Measurements from ENCODE around the gene TRPT1. TPM values are rescaled to one million over a fixed set of nuclear protein-coding genes. Genes with fewer than 3 reads are reported as not detected.

The TRPT1 gene
- total RNA-seq, 2 experiments from 2014 or later, result 40.6 to 49.0 TPM

GRCh38 chr11:64229744-64230170, 3.8 kb upstream of the TRPT1 start:
- intact Hi-C loops (cut with micrococcal nuclease; ENCODE audit: unreplicated experiment), result loop anchor here (1.0 kb wide), 1 partner anchor 11 kb away; no protein-coding TSS in a partner anchor
- Histone ChIP-seq H3K4me3 (ENCODE audit: low read depth, low read length, poor library complexity, severe bottlenecking) (peak overlapping the region; percentile 72), H3K27ac (ENCODE audit: low read depth, low read length, poor library complexity, severe bottlenecking) (peak overlapping the region; percentile 66), H3K79me2 (ENCODE audit: insufficient read depth, low read depth, low read length) (peaks cover 8% of the 10 kb centered on the region; the same call in 1 of the 2 replicates), H3K4me2 (ENCODE audit: low read length) (peak overlapping the region; percentile 94), H2AFZ (ENCODE audit: low read length) (peak overlapping the region; percentile 54; the same call in 1 of the 2 replicates), H3K36me3 (ENCODE audit: insufficient read depth, low read length) (peaks cover 4% of the 10 kb centered on the region; the same call in 1 of the 2 replicates), H3K9me2 (ENCODE audit: insufficient read depth, low read length) (no peaks in the 10 kb centered on the region), H4K20me1 (ENCODE audit: insufficient read depth, low read length) (no peaks in the 10 kb centered on the region), H3K9me3 (ENCODE audit: low read length) (no peaks in the 10 kb centered on the region), H3K4me1 (ENCODE audit: insufficient read depth, low read length, poor library complexity, severe bottlenecking) (peaks cover 50% of the 10 kb centered on the region)
- BruUV-seq (replicated peaks), result no TSS peak
- DNase-seq (ENCODE audit: low spot score), result no peak
- ChIA-PET CTCF (ENCODE audit: unreplicated experiment) (no interaction called here), POLR2A (interaction anchor here (0.7 to 1.0 kb wide), 3 partner anchors 15 to 106 kb away, joined by 4 to 6 read pairs (median 4); no protein-coding TSS in a partner anchor)
- no peak for TF ChIP-seq CTCF (conservative IDR thresholded peaks at IDR 0.05; ENCODE audit: low read length)
- no peak for TF ChIP-seq EZH2phosphoT487 (IDR thresholded peaks at IDR 0.05; ENCODE audit: borderline replicate concordance, low read depth, low read length)

- BruUV-seq (replicated peaks), result no TSS peak
- peak overlapping the region; percentile 66 for H3K27ac ChIP-seq (ENCODE audit: low read depth, low read length, poor library complexity, severe bottlenecking)
- H3K4me2 ChIP-seq (ENCODE audit: low read length), result peak overlapping the region; percentile 94
- intact Hi-C loops (cut with micrococcal nuclease; ENCODE audit: unreplicated experiment), result no loop called here
- H3K9me3 ChIP-seq (ENCODE audit: low read length), result no peaks in the 10 kb centered on the region
- H3K9me2 ChIP-seq (ENCODE audit: insufficient read depth, low read length), result no peaks in the 10 kb centered on the region
- DNase-seq (ENCODE audit: low spot score), result no peak
- ChIA-PET CTCF (ENCODE audit: unreplicated experiment) (no interaction called here), POLR2A (interaction anchor here (0.7 to 4.4 kb wide), 5 partner anchors 16 to 106 kb away, joined by 3 to 29 read pairs (median 4); partner anchors contain the start of gene FERMT3)
- H4K20me1 ChIP-seq (ENCODE audit: insufficient read depth, low read length), result no peaks in the 10 kb centered on the region
- H3K79me2 ChIP-seq (ENCODE audit: insufficient read depth, low read depth, low read length), result peaks cover 8% of the 10 kb centered on the region; the same call in 1 of the 2 replicates
- peaks cover 50% of the 10 kb centered on the region for H3K4me1 ChIP-seq (ENCODE audit: insufficient read depth, low read length, poor library complexity, severe bottlenecking)
- TF ChIP-seq CTCF (conservative IDR thresholded peaks at IDR 0.05; ENCODE audit: low read length) (no peak), EZH2phosphoT487 (IDR thresholded peaks at IDR 0.05; ENCODE audit: borderline replicate concordance, low read depth, low read length) (no peak)
- peak overlapping the region; percentile 72 for H3K4me3 ChIP-seq (ENCODE audit: low read depth, low read length, poor library complexity, severe bottlenecking)
- no peak overlapping the region; the same call in 1 of the 2 replicates for H2AFZ ChIP-seq (ENCODE audit: low read length)
- peaks cover 10% of the 10 kb centered on the region; the same call in 1 of the 2 replicates for H3K36me3 ChIP-seq (ENCODE audit: insufficient read depth, low read length)
Observed at GRCh38 chr11:64229090-64229743, 3.2 kb upstream of the TRPT1 start.
